ENCODE data around the gene MANSC1. TPM values are rescaled to one million over a fixed set of nuclear protein-coding genes. Genes with fewer than 3 reads are reported as not detected.

The MANSC1 gene
- total RNA-seq, 1 donor = 0.31 TPM

Other genes starting within 250 kb of the MANSC1 start
- 4.9 TPM for gene LRP6, start 83.2 kb downstream of the MANSC1 start, total RNA-seq
- gene BORCS5, start 6.8 kb upstream of the MANSC1 start, total RNA-seq = 15.2 TPM
- 29.5 TPM for gene DUSP16, start 212.6 kb upstream of the MANSC1 start, total RNA-seq